Fibroblast of pulmonary artery (primary cell): Measurements from ENCODE around the gene RABL6.
"Not testable (repeated sequence)": the region's sequence is repeated elsewhere in the genome, so short reads cannot be mapped to it uniquely, and the experiment has no call there.

ENCODE experiments used
- DNase-seq: peaks from one replicate; pipeline ENCODE4 v3.0.0-alpha.2; 2010; ENCODE audit warnings: low read depth
- H3K4me3 ChIP-seq: replicated peaks from 2 replicates; pipeline ENCODE4 v1.5.1; 2011; ENCODE audit warnings: low read depth, mild to moderate bottlenecking, control low read depth, low read length, moderate library complexity
- CTCF ChIP-seq: IDR thresholded peaks from 2 replicates; pipeline ENCODE4 v1.5.1; 2011; ENCODE audit warnings: mild to moderate bottlenecking, control low read depth, low read length, inconsistent platforms; ENCODE audit errors: missing control alignments

The RABL6 gene

GRCh38 chr9:136762221-136762691 lies 45.5 kb upstream of the RABL6 start:
- H3K4me3 ChIP-seq, result no peak overlapping the region
- TF ChIP-seq CTCF, result no peak
- DNase-seq, result no peak

GRCh38 chr9:136762915-136763648 lies 44.7 kb upstream of the RABL6 start:
- peak; percentile 8 for DNase-seq
- no peak overlapping the region for H3K4me3 ChIP-seq
- TF ChIP-seq CTCF, result no peak

GRCh38 chr9:136763649-136764035 lies 44.1 kb upstream of the RABL6 start:
- no peak overlapping the region for H3K4me3 ChIP-seq
- no peak for TF ChIP-seq CTCF
- no peak for DNase-seq

GRCh38 chr9:136764301-136764891 lies 43.4 kb upstream of the RABL6 start, which contains the start of gene LCN15:
LCN15 (minus strand) TSS chr9:136764518; CDS start chr9:136764488, 30 bp downstream.
- TF ChIP-seq CTCF, result no peak
- H3K4me3 ChIP-seq, result no peak within 1 kb of the TSS
- no peak for DNase-seq

- DNase-seq, result no peak
- H3K4me3 ChIP-seq, result no peak overlapping the region
- TF ChIP-seq CTCF, result no peak
These were observed 42.7 kb upstream of the RABL6 start for GRCh38 chr9:136765041-136765440.

- DNase-seq, H3K4me3 ChIP-seq: not testable (repeated sequence)
These were observed 41.9 kb upstream of the RABL6 start for GRCh38 chr9:136765745-136766409.

- peak; percentile 18 for TF ChIP-seq CTCF
- H3K4me3 ChIP-seq, result not testable (repeated sequence)
- DNase-seq, result peak; percentile 60
These were observed 41.2 kb upstream of the RABL6 start for GRCh38 chr9:136766410-136767120.
